Rectal smooth muscle tissue (tissue), 1 donor: ENCODE data around the gene C4orf50.

Experiments used
- H3K27ac ChIP-seq: one replicate; pipeline ENCODE4 v1.7.0; 2013; ENCODE audit warnings: low read depth, low read length, inconsistent platforms
- H3K27me3 ChIP-seq: one replicate; pipeline ENCODE4 v1.7.0; 2013; ENCODE audit warnings: low read length; ENCODE audit not compliant: control insufficient read depth, insufficient read depth
- H3K36me3 ChIP-seq: one replicate; pipeline ENCODE4 v1.7.0; 2013; ENCODE audit warnings: low read length; ENCODE audit not compliant: control insufficient read depth, insufficient read depth
- H3K4me1 ChIP-seq: one replicate; pipeline ENCODE4 v1.7.0; 2013; ENCODE audit warnings: low read length; ENCODE audit not compliant: control insufficient read depth, insufficient read depth
- H3K4me3 ChIP-seq: one replicate; pipeline ENCODE4 v1.7.0; 2013; ENCODE audit warnings: low read length
- H3K9ac ChIP-seq: one replicate; pipeline ENCODE4 v1.7.0; 2013; ENCODE audit warnings: low read length

The C4orf50 gene

DNA sequence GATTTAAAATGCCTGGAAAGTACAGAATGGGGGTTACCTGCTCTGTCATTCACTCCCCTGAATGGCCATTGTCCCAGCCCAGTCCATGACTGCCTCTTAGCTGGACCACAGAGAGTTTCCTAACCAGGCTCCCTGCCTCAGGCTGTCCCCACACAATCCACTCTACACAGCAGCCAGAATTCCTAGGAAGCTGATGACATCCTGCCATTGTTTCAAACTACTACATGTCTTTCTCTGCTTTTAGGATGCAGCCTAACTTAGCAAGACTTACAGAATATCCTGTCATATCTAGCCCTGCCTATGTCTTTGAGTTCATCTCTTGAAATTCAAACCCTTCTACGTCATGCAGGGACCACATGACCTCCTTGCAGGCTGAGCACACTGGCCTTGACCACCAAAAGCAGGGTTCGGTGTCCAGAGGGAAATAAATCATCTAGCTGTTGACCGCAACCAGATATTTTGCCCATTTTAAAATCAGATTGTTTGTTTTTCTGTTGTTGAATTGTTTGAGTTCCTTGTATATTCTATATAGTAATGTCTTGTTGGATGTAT, 109.3 kb downstream of the C4orf50 start:
- Histone ChIP-seq H3K9ac (no peak overlapping the region), H3K36me3 (no peaks in the 10 kb centered on the region), H3K4me1 (no peaks in the 10 kb centered on the region), H3K4me3 (no peak overlapping the region), H3K27ac (no peak overlapping the region), H3K27me3 (no peaks in the 10 kb centered on the region)

DNA sequence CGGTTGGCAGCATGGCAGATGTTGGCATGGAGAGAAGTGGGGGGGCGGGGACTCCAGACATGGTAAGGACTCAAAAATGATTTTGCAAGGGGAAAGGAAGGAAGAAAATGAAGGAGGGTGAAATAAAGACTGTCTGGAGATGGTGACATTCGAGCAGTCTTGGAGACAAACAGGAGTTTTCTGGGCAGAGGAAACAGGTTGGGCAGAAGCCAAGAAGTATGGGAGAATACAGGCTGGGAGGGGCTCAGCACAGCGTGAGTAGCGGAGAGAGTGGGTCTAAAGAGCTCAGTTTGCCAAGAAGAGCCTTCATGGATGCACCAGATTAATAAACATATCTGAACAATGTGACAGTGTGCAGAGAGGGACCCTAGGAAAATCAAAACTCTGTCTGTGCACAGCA, 112.0 kb downstream of the C4orf50 start:
- H3K4me1 ChIP-seq = no peaks in the 10 kb centered on the region
- no peaks in the 10 kb centered on the region for H3K27me3 ChIP-seq
- no peak overlapping the region for H3K27ac ChIP-seq
- no peak overlapping the region for H3K4me3 ChIP-seq
- no peaks in the 10 kb centered on the region for H3K36me3 ChIP-seq
- no peak overlapping the region for H3K9ac ChIP-seq

GRCh38 chr4:5905714-5906113, 112.5 kb downstream of the C4orf50 start:
- H3K9ac ChIP-seq = no peak overlapping the region
- H3K4me3 ChIP-seq = no peak overlapping the region
- no peaks in the 10 kb centered on the region for H3K27me3 ChIP-seq
- H3K36me3 ChIP-seq = no peaks in the 10 kb centered on the region
- H3K27ac ChIP-seq = no peak overlapping the region
- no peaks in the 10 kb centered on the region for H3K4me1 ChIP-seq

DNA sequence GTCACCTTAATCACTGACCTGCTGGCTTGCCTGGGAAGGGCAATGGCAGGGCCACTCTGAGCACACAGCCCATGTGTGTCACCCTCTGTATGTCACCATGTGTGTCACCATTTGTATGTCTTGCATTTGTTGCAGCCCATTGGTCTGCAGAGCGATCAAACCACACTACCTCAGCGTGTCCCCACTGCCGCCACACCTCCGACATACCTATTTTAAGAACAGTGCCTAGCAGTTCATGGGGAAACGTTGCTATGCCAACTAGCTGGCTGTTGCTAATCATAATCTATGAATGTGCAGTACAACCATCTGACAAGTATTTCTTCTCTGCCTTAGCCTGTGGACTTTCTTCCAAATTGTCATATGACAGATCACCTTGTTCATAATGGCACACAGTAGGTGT, 117.4 kb downstream of the C4orf50 start:
- no peak overlapping the region for H3K9ac ChIP-seq
- H3K27ac ChIP-seq = no peak overlapping the region
- H3K27me3 ChIP-seq = no peaks in the 10 kb centered on the region
- no peak overlapping the region for H3K4me3 ChIP-seq
- H3K36me3 ChIP-seq = no peaks in the 10 kb centered on the region
- H3K4me1 ChIP-seq = no peaks in the 10 kb centered on the region

GRCh38 chr4:5899881-5900280, 118.3 kb downstream of the C4orf50 start:
- Histone ChIP-seq H3K4me3 (no peak overlapping the region), H3K36me3 (no peaks in the 10 kb centered on the region), H3K27me3 (no peaks in the 10 kb centered on the region), H3K27ac (no peak overlapping the region), H3K4me1 (no peaks in the 10 kb centered on the region), H3K9ac (no peak overlapping the region)

DNA sequence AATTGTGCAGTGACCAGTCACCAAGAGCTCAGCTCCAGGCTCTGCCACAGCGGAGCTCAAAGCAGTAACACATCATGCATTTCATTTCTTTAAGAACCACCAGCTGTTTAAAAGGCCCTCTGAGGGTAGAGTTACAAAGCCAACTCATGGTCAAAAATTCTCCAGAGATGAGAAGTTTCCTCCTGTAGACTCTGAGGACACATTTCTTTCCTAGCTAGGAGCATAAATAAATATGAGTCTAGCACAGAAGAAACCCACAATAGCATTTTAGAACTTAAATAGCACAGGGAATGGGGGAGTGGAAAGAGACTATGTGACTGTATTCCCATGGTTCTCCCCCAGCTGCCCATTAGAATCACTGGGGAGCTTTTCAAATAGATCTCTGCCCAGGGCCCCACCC, 118.8 kb downstream of the C4orf50 start:
- no peak overlapping the region for H3K9ac ChIP-seq
- H3K36me3 ChIP-seq = no peaks in the 10 kb centered on the region
- H3K4me3 ChIP-seq = no peak overlapping the region
- H3K27me3 ChIP-seq = no peaks in the 10 kb centered on the region
- H3K4me1 ChIP-seq = no peaks in the 10 kb centered on the region
- no peak overlapping the region for H3K27ac ChIP-seq

DNA sequence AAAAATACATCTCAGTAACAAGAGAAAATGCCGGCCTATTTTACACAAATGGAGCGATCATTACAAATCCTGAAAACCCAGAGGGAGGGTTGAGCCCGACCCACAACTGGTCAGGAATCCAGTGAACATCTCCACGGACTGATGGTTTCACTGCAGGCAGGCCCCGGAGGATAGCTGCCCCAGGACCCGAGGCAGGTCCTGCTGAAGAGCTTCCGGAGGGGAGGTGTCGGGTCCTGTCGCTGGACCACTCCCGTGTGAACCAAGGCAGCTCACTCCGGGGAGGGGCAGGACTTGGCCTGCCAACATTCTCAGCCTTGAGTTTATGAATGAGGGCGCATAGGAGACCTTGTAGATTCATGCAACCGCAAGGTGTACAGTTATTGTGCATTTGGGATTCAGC, 120.6 kb downstream of the C4orf50 start:
- Histone ChIP-seq H3K27ac (no peak overlapping the region), H3K4me3 (no peak overlapping the region), H3K9ac (no peak overlapping the region)

DNA sequence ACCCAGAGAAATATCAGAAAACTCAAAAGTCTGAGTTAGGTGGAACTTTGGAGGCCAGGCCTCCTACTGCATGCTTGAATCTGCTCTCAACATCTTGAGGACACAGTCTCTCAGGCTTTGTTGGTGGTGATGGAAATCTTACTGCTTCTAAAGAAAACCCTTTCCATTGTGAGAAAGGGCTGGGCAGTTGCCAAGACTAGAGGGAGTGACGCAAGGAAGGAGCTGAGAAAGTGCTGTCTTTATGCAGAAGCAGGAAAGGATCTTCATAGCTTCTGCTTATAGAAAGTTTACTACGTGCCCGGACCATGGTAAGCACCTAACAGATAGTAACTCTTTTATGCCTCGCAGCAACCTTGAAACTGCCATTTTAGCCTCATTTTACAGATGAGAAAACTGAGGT, 122.9 kb downstream of the C4orf50 start:
- no peaks in the 10 kb centered on the region for H3K4me1 ChIP-seq
- no peak overlapping the region for H3K4me3 ChIP-seq
- H3K27me3 ChIP-seq = peaks cover 26% of the 10 kb centered on the region
- H3K9ac ChIP-seq = no peak overlapping the region
- no peaks in the 10 kb centered on the region for H3K36me3 ChIP-seq
- no peak overlapping the region for H3K27ac ChIP-seq

More for the DNA sequence above, 120.6 kb downstream of the C4orf50 start:
- no peaks in the 10 kb centered on the region for H3K36me3 ChIP-seq
- peaks cover 10% of the 10 kb centered on the region for H3K27me3 ChIP-seq
- H3K4me1 ChIP-seq = no peaks in the 10 kb centered on the region

DNA sequence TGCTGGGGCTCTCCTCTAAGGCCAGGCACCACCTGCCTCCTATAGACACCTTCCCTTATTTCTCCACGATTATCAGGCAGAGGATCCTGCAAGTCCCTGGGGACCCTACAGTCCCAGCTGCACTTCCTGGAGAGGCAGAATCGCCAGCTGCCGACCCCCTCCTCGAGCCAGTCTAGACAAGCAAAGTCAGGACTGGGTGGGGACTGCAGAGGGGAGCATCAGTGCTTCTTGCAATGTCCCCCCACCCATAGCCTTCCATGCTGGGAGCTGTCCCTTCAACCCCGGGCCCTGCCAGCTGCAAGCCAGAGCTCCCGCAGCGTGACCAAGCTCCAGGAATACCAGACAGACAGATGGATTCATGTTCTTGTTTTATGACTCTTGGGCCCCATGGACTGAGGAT, 124.0 kb downstream of the C4orf50 start:
- no peak overlapping the region for H3K27ac ChIP-seq

GRCh38 chr4:5893591-5893990, 124.6 kb downstream of the C4orf50 start:
- Histone ChIP-seq H3K27ac (no peak overlapping the region), H3K4me3 (no peak overlapping the region), H3K9ac (no peak overlapping the region), H3K36me3 (no peaks in the 10 kb centered on the region), H3K27me3 (peaks cover 41% of the 10 kb centered on the region), H3K4me1 (no peaks in the 10 kb centered on the region)

More for the DNA sequence above, 124.0 kb downstream of the C4orf50 start:
- Histone ChIP-seq H3K9ac (no peak overlapping the region), H3K36me3 (no peaks in the 10 kb centered on the region), H3K4me1 (no peaks in the 10 kb centered on the region), H3K4me3 (no peak overlapping the region), H3K27me3 (peaks cover 35% of the 10 kb centered on the region)

GRCh38 chr4:5893004-5893580, 125.1 kb downstream of the C4orf50 start, which contains the start of gene CRMP1:
Gene CRMP1 (minus strand): TSS chr4:5893086. CDS start chr4:5892969, 117 bp downstream.
- H3K9ac ChIP-seq = no peak within 1 kb of the TSS
- H3K4me1 ChIP-seq = no peaks in the 10 kb centered on the region
- peak within 1 kb of the TSS; percentile 26 for H3K4me3 ChIP-seq
- H3K27ac ChIP-seq = no peak within 1 kb of the TSS
- peaks cover 42% of the 10 kb centered on the region for H3K27me3 ChIP-seq
- H3K36me3 ChIP-seq = no peaks in the 10 kb centered on the region

DNA sequence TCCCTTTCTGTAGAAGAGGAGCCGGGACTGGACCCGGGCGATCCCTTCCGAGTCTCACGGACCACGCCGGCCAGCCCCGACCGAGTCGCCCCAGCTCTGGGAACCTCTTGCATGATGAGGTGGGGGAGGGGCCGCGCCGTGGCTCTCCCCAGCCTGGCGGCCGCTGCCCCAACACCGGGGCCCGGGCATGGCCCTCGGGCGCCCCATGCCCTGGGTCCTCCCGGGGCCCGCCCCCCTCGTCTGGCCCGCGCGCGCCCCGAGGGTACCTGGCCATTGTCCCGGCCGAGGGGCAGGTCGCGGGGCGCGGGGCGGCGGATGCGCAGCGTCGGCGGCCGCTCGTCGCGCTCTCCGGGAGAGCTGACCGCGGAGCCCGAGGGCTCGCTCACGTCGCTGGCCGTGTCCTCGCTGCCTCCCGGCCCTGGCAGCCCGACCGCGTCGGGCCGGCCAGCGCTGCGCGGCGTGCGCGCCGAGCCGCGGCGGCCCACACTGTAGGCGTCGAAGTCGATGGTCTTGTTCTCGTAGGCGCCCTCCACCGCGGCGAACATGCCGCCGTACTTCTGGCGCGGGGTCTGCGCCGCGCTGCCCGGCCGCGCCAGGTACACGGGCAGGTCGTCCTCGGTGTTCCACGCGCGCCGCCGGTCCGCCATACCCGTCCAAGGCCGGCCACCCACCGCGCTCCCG, 125.8 kb downstream of the C4orf50 start:
- Histone ChIP-seq H3K27ac (no peak overlapping the region), H3K27me3 (peaks cover 43% of the 10 kb centered on the region), H3K36me3 (no peaks in the 10 kb centered on the region), H3K9ac (no peak overlapping the region), H3K4me1 (peaks cover 2% of the 10 kb centered on the region), H3K4me3 (no peak overlapping the region)
